GM18858 (cell line): ENCODE data around the gene OCA2.
"Not testable (repeated sequence)": the region's sequence is repeated elsewhere in the genome, so short reads cannot be mapped to it uniquely, and the experiment has no call there.

ENCODE experiments used
- ATAC-seq: cut with Tn5 transposase; IDR thresholded peaks from one replicate; pipeline ENCODE4 v1.9.1; 2021; ENCODE audit not compliant: unreplicated experiment

Gene OCA2

GRCh38 chr15:27853624-27854455 is 245.3 kb downstream of the OCA2 start:
- no peak for ATAC-seq

GRCh38 chr15:27851858-27852210 is 247.3 kb downstream of the OCA2 start:
- ATAC-seq = no peak

DNA sequence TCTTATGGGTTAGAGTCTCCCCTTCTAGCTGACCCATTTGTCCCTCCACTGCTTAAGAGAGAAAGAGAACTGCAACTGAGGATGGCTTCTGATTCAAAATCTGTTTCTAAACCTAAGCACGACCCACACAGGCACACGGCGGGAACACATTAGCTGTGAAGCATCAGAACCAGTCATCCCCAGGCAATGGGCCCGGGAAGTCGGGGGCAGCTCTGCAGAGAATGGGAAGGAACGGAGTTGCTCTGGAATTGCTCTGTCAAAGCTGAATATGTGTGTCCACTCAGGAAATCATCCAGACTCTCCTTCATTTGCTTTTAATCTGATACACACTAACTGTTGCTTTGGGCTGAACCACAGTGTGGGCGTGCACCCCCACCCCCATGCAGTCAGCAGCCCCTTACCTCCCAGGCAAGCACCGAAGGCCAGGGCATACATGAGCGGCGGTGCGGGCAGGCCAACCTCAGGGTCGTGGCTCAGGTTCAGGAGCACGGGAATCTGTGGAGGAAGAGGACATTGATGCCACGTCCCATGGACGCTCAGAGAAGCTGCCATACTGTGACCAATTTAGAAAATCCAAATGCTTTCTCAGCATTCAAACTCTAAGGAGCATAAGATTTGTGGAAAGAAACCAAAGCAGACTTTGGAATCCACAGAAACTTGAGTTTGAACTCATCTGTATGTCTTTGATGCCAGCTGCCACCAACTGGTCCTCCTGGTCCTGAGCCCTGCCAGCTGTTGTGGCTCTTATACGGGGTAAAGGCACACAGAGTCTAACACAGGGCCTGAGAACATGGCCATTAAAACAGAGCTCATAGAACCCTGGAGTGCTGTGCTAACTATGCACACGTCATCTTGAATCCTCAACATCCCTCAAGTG is 247.9 kb downstream of the OCA2 start:
- ATAC-seq = no peak

- no peak for ATAC-seq
These were observed 249.1 kb downstream of the OCA2 start for GRCh38 chr15:27850050-27850449.

DNA sequence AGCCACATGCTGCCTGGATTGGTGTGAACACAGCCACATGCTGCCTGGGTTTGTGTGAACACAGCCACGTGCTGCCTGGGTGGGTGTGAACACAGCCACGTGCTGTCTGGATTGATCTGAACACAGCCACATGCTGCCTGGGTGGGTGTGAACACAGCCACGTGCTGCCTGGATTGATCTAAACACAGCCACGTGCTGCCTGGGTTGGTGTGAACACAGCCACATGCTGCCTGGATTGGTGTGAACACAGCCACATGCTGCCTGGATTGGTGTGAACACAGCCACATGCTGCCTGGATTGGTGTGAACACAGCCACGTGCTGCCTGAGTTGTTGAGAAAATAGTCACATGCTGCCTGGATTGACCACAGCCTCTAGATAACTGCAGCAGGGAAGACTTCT is 250.2 kb downstream of the OCA2 start:
- not testable (repeated sequence) for ATAC-seq

- no peak for ATAC-seq
These were observed 251.1 kb downstream of the OCA2 start for GRCh38 chr15:27847775-27848710.

DNA sequence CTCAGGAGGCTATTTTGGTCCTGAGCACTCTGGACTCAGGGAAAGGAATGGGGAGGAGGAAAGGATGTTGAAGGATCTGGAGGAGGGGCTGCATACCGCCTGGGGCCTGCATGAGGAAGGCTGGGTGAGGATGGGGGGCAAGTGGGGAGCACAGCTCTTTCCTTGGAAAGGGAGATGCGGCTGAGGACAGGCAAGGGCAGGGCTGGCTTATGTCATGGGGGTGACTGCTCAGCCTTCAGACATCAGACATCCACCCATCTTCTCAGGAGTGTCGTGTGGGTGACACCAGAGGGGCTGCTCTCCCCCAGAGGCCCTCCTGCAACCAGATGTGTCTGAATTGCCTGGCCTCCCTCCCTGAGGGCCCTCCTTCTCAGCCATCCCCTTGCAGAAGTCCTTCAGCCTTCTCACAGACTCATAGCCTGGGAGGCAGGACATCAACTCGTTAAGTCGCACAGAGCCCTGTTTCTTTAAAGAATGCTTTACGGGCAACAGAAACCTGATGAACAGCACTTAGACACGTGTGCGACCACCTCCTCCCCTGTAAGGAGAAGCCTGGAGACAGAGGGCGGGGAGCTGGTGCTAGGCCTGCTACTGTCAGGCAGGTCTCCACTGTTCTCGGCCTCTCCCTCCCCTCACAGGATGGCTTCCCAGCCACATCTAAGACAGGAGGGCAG is 252.3 kb downstream of the OCA2 start:
- ATAC-seq = no peak

GRCh38 chr15:27845535-27846369 is 253.4 kb downstream of the OCA2 start:
- ATAC-seq = no peak

- ATAC-seq = no peak
These were observed 255.0 kb downstream of the OCA2 start for GRCh38 chr15:27844018-27844666.

GRCh38 chr15:27843146-27843545 is 256.0 kb downstream of the OCA2 start:
- no peak for ATAC-seq

- ATAC-seq = no peak
These were observed 256.6 kb downstream of the OCA2 start for GRCh38 chr15:27842526-27842925.

DNA sequence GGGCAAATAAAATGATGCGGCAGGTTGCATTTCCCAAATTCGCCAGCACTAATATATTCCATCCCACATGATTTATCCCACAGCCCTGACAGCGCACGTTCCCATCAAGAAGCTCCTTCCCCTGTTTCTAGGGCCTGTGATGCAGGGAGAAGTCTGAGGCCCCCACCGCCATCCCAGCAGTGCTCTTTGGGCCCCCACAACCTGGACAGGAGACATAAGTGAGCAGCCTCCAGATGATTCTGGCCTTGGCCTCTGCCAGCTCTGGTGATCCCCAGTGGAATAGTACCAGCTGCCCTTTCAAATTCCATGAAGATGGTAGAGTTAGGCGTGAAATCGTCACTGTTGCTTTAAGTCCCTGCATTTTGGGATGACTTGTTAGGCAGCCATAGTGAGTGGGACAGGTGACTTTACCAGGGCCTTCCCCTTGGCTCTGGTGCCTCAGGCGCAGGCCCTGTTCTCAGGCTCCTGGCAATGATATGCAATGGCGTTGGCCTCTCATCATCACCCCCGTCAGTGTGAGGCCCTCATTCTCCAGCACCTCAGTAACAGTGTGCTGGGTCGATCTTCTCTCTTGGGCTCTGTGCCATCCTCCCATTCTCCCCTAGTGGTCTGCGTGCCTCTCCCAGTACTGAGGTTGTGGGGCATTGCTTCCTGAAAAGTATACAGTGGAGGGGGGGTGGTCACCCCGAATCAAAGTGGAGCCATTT is 263.7 kb downstream of the OCA2 start:
- ATAC-seq = no peak

GRCh38 chr15:27834684-27835083 is 264.4 kb downstream of the OCA2 start:
- no peak for ATAC-seq

- ATAC-seq = no peak
These were observed 265.1 kb downstream of the OCA2 start for GRCh38 chr15:27833974-27834373.

- no peak for ATAC-seq
These were observed 265.9 kb downstream of the OCA2 start for GRCh38 chr15:27833178-27833577.

- no peak for ATAC-seq
These were observed 266.9 kb downstream of the OCA2 start for GRCh38 chr15:27832237-27832596.

GRCh38 chr15:27831384-27832236 is 267.5 kb downstream of the OCA2 start:
- no peak for ATAC-seq

- no peak for ATAC-seq
These were observed 270.4 kb downstream of the OCA2 start for GRCh38 chr15:27828746-27829145.
